Nucleus accumbens (tissue), 56 donors: ENCODE results near the gene PDCD10.
A peak's percentile ranks its signal among the peaks of the same experiment; 100 is the strongest.

Source experiments
- DNase-seq, 56 donors: peaks; one replicate each; lab custom pipeline; 2025; lab: John Stamatoyannopoulos, UW

Gene PDCD10

DNA sequence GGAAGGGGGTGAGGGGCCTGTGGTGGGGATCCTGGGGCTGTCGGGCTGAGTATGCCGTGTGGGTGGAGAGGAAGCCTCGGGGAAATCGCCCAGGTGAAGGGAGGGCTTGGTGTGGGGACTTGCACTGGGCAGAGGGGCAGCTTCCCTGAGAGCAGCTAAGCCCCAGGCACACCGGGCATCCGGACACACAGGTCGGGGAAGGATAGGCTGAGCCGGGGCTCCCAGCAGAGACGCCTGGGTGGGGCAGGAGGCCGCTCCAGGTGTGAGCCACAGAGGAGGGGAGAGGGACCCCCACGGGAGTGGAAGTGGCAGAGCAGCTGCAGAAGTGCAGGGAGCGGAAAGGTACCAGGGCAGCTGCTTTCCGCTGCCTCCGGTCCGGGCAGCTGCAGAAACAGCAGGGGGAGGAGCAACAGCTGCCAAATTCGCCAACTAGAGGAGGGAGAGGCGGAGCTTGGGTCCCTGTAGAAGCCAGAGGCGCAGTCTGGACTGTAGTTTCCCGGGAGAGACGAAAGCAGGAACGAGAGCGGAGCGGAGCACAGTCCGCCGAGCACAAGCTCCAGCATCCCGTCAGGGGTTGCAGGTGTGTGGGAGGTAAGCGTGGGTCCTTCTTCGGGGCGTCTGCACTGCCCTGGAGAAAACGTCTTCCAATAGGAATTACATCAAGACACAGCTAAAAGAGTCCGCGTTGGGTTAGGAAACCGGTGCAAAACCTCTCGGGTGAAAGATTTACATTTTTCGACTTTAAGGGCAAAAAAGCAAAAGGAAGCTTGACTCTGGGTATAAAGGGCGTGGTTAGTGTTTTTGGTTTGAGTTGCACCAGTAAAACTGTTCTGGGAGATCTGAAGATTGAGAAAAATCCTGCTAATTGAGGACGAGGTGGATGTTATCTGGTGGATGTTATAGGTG is 794 bp upstream of the PDCD10 start, which contains the start of gene SERPINI1:
Gene SERPINI1, plus strand, starts transcription at position 489 of the 906 bp plus-strand sequence. CDS start 53,408 bp downstream, outside the sequence.
- DNase-seq, result peak; percentile 50 to 96 (median 86)

DNA sequence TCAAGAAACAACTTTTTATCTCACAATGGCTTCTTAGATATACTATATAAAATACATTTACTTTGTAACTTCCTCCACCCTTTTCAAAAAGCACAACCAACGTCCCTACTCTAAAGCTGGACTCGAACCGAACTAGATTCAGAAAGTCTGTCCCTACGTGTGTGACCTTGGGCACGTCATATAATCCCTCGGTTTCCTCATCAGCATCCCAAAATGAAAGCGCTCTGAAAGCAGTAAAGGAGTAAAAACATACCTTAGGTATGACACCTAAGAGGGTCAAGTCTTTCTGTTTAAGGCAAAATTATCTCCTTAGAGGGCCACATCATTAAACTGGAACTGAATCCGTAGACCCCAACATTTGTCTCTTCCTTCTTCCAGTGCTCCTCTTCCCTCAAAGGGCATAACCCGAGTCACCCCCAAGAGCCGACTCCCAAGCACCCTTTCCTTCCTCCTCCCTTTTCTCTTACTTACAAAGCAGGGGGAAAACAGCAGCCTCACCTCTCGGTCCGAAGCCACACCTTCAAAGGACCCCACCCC is 663 bp downstream of the PDCD10 start:
- DNase-seq, result no peak

DNA sequence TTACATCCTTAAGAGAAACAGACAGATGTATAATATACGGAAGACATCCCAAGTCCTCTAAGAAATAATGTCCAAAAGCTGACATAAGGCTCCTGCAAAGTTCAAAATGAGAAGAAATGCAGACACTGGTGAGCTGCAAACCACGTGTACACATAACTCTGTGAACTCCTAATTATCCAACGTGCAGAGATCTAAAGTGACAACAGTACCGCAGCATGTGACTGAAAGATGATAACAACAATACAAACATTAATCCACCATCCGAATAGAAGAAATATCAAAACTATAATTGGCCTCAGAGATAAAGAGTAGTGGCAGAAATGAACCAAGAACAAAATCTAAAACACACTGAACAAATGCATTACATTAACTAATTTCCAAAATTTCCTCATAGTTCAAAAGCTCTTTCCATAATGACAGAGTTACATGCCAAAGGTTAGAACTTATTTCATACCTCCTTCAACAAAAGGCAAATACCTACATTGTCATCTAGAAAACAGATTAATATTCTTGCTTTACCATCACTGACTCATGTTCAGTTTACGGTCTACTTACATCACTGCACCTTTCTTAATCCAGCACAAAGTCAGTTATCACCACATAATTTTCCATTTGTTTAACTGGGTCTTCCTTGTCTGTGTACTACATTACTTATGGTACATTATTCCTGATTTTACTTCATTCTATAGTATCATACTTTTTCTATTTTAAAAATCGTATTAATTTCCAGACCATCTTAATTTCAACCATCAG is 2.2 kb downstream of the PDCD10 start:
- DNase-seq, result no peak

DNA sequence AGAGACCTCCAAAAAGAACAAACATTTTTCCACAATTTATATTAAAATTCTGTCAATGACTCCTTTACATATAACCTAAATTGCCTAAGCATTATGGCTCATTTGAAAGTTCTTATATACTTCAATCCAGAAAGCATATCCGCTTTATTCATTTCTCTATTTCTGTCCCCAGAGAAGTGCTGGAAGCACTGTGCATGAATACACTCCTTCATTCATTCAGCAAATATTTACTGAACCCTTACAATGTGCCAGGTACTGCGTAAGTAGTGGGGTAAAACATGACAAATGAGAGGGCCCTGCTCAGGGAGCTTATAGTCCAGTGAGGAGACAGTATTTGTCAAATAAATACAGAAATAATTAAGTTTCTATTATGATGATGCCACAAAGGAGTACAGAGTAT is 3.3 kb downstream of the PDCD10 start:
- no peak for DNase-seq

DNA sequence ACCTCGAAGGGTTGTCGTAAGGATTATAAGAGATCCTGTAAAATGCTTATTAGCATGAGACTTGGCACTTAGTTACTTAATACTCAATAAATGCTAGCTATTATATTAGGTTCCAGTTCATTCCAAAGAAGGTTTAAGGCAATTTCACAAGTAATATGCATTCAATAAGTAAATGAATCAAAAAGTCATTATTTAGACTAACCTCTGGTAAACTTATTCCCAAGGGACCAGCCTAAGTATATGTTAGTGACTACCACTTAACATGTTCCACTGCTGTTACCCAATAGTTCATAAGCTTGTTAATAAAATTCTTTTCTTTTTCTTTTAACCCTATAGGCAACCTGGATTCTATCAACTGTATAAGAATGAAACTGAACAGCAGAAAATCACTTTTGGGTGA is 5.1 kb downstream of the PDCD10 start:
- DNase-seq, result no peak

DNA sequence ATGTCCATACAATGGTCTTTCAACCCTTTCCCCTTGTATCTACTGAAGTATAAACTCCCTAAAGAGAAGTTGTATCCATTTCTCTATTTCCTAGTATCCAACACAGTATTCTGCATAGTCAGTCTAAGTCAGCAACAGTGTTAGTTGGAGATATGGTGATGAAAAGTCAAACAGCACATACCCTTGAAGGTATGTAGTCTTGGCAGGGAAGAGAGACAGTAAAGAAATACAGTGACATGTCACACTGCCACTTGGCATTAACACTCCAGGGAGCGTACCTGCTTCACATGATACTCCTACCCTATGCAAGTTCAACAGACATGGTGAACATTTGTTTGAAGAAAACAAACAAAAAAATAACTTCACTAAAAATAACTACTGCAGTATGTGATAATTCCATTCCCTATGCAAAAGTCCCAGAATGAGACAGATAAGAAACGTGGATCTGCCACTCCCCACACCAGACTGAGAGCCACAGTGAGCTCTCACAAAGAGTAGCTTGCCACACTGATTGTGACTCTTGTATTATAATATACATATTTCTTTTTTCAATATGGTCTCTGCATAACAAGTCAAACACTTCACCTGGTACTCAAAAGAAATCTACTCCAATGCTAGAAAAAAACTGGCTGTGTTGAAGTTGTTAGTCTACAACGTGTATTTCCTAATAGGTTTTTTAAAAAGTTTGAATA is 5.9 kb downstream of the PDCD10 start:
- no peak for DNase-seq

DNA sequence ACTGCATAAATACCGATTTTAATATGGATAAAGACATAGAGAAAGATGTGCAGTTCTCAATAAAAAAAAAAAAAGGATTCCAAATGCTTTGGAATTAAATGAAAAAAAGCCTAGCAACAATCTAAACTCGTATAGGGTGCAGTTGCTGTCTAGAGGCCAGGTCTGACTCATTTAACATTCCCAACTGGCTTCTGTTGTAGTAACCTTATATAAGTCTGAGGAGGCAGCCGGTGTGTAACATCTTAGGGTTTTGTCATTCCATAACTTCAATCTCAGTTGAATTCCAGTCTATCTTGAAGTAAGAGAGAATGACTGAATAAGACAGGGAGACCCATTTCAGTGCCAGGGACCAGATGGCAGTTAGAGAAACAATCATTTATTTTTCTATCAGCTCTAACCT is 6.5 kb downstream of the PDCD10 start:
- DNase-seq, result peak in 3 of 56 donors; percentile 2 to 21 (median 2)

DNA sequence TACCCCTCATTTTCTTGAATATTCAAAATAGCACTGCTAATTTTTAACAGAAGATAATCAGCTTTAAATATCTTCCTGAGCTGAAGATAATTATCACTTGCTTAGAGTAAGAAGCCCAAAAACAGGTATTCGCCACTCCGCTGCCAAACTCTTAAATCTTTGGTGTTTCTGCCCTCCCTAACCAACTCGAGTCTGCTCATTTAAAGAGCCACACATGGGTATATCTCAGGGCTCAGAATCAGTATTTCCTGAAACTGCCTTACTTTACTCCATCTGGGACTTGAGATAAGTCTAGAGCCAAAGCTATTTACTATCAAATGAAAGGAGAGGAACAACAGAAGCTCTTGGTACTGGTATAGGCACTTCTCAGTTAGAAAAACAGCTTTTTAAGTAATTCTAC is 10.8 kb downstream of the PDCD10 start:
- no peak for DNase-seq

DNA sequence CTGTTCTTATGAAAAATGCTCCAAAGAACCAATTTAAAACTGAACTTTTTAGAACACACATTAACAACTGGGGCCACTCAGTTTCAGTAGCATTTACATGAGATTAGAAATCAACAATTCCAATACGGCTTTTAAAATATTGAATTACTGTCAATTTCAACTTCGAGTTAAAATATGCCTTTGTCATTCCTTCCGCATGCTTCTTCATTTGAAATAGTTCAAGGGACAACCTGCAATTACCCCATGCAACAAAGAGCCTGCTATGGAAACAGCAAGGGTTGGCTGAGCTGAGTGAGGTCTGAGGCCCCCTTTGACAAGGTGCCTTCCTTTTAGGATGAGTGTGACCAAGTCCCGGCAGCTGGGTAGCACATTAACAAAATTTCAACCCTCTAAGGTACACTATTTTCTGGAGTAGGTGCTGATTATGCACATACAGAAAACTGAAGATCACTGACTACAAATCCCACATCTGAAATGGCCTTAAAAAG is 11.6 kb downstream of the PDCD10 start:
- no peak for DNase-seq

DNA sequence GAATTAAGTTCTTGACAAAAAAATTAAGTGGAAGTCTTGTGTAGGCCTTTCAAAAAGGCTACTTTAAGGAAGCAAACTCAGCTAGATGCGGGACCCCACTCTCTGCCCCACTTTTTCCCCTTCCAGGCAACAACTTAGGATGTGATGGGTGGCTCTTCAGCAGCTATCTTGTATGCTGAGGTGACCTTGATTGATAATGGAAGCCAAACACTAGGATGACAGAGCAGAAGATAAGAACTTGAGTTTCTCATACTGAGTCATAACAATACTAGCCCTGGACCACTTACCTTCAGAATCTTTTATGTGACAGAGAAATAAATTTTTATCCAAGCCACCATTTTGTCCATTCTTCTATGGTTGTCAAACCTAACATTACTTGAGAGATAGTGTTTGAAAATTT is 16.1 kb downstream of the PDCD10 start:
- DNase-seq, result no peak

DNA sequence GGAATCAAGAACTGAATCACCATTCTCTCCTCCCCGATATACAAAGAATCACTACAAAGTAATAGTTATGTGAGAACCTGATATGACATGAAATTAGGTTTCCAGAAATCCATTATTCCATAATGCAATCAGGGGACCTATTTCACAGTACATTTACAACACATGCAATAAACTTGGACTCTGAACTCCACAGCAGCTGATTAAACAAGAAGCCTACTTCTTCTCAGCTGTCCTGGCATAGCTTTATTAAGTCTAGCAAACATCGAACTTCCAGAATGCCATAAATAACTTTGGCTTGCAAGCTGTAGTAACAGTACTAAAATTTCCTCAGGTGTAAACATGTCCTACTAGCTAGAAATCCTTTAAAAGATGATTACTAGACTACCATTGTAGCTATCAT is 17.8 kb downstream of the PDCD10 start:
- no peak for DNase-seq

DNA sequence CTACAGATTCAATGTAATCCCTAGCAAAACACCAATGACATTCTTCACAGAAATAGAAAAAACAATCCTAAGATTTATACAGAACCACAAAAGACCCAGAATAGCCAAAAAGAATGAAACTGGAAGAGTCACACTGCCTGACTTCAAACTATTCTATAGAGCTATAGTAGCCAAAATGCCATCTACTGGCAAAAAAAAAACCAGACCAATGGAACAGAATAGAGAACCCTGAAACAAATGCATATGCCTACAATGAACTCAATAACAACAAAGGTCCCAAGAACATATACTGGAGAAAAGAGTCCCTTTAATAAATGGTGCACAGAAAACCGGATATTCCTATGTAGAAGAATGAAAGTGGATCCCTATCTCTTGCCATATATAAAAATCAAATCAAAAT is 19.8 kb downstream of the PDCD10 start:
- no peak for DNase-seq

DNA sequence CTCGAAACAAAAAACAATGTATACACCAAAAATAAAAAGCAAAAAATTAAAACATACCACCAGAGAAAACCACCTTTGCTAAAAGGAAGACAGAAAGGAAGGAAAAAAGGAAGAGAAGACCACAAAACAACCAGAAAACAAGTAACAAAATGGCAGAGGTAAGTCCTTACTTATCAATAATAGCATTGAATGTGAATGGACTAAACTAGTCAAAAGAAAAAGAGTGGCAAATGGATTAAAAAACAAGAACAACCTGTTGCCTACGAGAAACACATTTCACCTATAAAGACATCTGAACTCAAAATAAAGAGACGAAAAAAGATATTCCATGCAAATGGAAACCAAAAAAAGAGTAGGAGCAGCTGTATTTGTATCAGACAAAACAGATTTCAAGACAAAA is 22.2 kb downstream of the PDCD10 start:
- DNase-seq, result no peak

DNA sequence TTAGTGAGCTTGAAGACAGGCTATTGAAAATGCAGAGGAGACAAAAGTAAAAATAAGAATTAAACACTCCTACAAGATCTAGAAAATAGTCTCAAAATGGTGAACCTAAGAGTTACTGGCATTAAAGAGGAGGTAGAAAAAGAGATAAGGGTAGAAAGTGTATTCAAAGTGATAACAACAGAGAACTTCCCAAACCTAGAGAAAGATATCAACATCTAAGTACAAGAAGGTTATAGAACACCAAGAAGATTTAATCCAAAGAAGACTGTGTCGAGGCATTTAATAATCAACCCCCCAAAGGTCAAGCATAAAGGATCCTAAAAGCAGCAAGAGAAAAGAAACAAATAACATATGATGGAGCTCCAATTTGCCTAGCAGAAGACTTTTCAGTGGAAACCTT is 23.3 kb downstream of the PDCD10 start:
- no peak for DNase-seq

DNA sequence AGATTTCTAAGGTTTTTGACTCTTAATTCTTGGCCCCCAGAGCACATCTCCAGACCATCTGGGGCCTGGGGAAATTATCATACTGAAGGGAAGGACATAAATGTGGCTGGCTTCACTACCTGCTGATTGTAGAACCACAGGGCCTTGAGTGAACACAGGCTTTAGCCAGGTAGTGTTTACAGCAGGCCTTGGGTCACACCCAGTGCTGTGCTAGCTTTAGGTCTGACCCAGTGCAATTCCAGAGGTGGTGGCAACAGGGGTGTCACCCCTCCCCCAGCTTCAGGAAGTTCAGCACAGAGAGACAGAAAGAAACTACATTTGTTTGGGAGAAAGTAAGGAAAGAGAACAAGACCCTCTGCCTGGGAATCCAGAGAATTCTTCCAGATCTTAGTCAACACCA is 24.1 kb downstream of the PDCD10 start:
- no peak for DNase-seq

DNA sequence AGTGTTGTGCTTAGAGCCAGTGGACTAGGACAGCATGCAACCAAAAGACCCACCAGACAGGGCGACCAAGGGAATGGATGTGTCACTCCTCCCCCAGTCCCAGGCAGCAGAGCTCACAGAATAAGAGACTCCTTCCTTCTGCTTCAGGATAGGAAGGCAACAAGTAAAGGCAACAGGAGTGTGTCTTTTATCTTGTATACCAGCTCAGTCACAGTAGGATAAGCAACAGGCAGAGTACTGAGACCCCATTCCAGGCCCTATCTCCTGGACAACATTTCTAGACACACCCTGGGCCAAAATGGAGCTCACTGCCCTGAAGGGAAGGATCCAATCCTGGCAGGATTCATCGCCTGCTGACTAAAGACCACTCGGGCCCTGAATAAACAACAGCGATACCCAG is 25.0 kb downstream of the PDCD10 start:
- DNase-seq, result no peak

DNA sequence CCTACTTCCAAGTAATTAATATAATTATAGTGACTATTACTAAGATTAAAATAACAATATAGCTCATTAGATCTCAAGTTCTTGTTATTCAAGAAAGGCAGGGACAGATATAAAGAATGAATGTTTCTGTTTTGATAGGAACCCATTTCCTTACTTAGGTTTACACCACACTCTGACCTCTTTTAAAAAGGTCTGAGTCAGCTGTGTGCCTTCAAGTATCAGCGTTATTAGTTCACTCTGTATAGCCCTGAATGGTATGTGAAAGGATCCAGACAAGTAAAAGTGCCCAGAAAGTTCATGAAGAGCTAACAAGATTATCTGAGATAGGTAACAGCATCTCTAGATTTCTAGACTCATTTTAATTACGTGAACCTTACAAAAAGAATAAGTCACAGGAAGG is 28.9 kb downstream of the PDCD10 start:
- no peak for DNase-seq

DNA sequence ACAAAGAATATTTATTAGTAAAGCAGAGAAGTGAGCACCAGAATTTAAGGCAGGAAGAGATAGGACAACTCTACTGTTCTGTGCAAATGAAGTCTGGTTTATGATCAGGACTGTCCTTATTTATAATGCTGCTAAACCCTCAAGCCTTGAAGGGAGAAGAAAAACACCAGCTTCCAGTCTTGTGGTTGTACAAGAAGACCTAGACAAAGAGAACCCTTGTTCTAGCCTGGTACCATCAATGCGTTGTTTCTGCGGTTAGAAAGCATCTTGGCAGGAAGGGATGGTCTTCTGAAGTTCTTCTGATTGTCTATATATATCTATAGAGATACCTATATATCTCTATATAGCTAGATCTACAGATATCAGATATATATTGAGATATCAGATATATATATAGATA is 33.8 kb downstream of the PDCD10 start:
- no peak for DNase-seq

DNA sequence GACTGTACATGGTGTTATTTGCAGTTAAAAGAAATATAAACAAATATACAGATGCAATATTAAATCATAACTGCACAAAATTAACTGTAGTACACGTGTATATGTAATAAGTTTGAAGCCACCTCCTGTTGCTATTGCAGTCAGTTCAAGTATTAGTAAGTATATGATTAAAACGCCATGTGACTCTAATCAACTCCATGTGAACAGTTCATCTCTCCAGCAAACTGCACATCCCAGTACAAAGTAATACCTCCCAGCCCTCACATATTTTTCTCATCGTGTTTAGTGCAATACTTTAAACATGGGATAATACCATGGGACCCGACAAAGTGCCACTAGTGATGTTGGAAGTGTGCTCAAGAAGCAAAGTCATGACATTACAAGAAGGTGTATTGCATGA is 34.6 kb downstream of the PDCD10 start:
- no peak for DNase-seq

DNA sequence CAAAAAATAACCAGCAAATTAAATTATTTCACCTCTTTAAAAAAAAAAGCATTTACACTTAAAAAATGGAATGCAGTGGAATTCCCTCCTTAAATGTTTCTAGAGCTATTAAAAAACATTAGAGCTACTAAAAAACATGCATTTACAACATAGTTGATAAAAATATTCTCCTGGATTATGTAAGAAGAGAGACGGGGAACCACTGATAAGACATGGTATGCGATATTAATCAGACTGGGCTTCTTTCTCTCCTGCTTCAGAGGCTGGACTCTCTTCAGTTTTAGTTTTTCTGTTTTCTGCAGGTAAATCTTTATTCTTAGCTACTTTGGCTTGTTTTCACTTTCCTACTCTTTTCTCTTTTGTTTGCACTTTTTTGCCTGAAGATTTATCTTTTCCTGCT is 40.6 kb downstream of the PDCD10 start:
- no peak for DNase-seq

DNA sequence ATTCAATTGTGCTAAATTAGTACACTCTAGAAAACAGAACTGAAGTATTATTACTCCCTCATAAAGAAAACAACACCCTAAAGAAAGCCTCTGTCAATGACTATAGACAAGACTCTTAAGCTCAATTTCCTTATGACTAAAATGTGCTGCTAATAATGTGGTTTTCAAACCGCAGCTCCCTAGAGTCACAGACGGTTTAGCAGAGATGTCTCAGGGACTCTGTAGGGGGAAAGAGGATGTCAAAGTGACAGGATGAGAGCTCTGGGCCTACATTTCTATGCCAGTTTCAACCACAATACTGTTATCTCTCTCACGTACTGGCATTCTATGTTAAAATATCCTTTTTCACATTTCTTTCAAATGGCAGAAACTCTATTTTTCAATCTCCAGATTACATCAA is 43.3 kb downstream of the PDCD10 start:
- no peak for DNase-seq
